Fibroblast of upper back skin (primary cell): ENCODE measurements around the gene GNG7.
A peak's percentile ranks its signal among the peaks of the same experiment; 100 is the strongest.
"Not testable (repeated sequence)": the region's sequence is repeated elsewhere in the genome, so short reads cannot be mapped to it uniquely, and the experiment has no call there.

Source experiments
- DNase-seq: peaks from one replicate; pipeline ENCODE4 v3.0.0-alpha.2; 2013

Gene GNG7

DNA sequence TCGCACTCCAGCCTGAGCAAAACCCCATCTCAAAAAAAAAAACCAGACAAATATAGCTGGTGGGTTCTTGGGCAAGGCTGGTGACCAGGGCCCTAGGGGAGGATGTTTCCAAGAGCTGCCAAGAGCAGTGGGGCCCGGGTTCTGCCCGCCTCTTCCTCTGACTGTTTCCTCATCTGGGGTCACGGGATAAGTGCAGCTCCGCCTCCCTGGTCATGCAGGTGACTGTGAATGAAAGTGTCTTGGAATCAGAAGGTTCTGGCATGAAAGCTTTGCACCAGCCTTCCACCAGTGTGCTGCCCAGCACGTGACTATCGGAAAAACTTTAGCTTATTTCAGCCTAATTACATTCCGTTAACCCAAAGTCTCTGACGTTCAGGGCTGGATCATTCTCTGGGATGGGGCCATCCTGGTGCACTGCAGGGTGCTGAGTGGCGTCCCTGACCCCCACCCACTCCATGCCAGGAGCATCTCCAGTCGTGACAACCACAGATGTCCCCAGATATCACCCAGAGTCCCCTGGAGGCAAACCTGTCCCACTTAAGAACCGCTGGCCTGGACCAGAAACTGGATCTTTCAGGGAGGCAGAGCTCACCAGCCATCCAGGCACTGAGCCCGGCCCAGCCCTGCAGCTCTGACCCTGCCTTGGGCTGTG lies 85.6 kb downstream of the GNG7 start:
- DNase-seq = no peak

DNA sequence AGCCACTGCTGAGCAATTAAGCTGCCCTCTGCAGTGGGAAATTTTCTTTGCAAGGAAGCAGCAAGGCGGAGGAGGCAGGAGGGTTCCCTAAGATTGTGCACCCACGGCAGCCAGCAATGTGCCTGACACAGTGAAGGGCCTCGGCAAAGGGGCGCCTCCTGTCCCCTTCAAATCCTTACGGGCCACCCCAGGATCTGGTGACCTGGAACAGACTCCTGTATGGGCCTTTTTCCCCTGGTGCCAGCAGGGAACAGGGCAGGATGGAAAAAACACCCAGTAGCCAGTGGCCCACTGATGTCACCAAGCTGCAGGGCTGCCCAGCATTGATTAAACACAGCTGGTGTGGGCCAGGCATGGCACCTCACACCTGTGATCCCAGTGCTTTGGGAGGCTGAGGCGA lies 86.7 kb downstream of the GNG7 start:
- no peak for DNase-seq

DNA sequence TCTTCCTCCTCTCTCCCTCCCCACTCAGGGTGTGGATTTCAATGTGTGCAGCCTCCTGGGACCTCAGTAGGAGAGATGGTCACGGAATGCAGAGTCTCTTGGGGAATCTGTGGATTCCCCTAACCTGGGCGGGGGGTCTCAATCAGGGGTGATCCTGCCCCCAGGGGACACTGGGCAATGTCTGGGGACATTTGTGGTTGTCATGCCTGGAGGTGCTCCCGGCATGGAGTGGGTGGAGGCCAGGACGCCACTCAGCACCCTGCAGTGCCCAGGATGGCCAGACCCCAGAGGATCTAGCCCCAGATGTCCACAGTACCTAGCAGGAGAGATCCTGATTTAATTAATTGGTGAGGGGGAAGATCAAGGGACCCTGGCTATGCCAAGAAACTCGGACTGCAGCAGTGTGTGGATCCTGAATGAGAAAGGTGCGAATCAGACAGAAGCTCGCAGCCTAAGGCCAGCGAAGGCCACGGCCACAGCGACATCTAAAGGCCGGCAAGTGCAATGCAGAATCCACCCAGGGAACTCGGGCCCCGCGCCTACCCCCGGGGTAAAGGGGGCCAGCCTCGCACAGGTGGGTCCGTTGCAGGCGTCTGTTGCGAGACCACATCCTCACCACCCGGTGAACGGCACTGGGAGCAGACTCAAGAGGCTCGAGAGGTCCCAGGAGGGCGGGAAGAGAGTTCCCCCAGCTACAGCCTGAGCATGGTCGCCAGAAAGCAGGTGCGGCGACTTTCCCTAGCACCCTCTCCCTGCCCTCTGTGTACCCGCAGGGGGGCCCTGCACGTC lies 88.8 kb downstream of the GNG7 start:
- DNase-seq = peak; percentile 43

DNA sequence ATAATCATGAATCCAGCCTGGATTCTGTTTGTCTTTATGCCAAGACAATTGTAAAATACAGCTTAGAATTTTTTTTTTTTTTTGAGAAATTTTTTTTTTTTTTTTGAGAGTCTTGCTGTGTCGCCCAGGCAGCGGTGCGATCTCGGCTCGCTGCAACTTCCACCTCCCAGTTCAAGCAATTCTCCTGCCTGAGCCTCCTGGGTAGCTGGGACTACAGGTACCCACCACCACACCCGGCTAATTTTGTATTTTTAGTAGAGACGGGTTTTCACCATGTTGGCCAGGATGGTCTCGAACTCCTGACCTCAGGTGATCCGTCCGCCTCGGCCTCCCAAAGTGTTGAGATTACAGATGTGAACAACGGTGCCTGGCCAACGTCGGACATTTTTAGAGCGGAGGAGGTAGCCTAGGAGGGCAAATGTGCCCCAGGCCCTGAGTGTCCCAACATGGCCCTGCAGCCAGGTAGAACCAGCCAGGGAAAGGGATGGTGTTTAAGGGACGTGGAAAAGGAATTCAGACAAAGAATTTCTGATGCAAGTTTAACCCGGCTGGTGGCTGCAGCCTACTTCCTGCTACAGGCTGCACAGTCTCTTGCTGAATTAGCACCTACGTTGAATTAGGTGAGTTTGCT lies 89.8 kb downstream of the GNG7 start:
- no peak for DNase-seq

DNA sequence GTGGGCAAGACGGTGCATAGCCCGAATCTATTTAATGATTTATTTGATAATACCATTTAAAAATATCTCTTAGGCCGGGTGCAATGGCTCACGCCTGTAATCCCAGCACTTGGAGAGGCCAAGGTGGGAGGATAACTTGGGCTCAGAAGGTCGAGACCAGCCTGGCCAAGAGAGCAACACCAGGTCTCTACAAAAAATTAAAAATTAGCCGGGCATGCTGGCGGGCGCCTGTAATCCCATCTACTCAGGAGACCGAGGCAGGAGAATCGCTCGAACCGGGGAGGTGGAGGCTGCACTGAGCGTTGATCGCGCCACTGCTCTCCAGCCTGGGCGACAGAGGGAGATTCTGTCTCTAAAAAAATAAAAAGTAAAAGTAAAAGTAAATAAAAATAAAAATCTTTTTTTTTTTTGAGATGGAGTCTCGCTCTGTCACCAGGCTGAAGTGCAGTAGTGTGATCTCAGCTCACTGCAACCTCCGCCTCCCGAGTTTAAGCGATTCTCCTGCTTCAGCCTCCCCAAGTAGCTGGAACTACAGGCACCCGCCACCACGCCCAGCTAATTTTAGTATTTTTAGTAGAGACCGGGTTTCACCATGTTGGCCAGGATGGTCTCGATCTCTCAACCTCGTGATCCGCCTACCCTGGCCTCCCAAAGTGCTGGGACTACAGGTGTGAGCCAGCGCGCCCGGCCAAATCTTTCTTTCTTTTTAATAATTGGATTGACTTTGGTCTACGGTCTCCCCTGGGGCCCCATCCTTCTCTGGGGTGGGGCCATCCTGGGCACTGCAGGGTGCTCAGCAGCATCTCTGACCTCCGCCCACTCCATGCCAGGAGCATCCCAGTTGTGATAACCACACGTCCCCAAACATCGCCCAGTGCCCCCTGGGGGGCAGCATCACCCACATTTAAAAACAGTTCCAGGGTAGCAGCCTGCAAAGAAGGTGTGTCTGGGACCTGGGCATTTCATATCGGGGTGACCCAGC lies 90.7 kb downstream of the GNG7 start:
- no peak for DNase-seq

- DNase-seq = peak; percentile 98
These were observed 91.6 kb downstream of the GNG7 start for GRCh38 chr19:2610637-2611482.

DNA sequence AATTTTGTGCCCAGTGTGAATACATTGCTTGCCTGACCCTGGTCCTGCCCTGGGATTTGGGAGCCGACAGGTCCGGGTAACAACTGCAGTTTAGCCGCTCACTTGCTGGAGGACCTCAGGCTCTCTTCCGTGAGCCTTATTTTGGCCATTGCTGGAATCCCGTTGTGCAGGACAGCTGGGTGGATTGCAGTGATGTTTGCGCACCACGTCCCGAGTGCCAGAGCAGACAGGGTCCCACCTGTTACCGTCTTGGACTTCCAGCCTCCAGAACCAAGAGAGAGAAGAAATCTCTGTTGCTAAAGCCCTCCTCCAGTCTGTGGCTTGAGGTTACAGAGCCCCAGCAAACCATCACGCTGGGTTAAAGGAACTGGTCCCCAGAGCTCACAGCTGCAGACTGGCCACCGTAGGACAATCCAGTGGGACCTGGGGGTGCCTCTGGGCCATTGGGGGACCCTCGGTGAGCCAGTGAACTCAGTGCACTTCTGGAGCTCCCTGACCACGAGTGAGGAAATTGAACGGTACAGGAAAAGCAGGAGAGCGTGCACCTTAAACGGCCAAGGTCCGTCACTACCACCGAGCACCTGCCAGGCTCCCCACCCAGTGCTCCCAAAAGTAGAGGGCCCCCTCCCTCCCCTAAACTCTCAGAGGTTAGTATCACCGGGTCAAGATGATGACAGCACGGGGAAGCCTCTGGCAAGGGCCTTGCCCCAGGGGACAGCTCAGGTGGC lies 92.9 kb downstream of the GNG7 start:
- no peak for DNase-seq

- DNase-seq = not testable (repeated sequence)
These were observed 93.5 kb downstream of the GNG7 start for GRCh38 chr19:2609034-2609388.

DNA sequence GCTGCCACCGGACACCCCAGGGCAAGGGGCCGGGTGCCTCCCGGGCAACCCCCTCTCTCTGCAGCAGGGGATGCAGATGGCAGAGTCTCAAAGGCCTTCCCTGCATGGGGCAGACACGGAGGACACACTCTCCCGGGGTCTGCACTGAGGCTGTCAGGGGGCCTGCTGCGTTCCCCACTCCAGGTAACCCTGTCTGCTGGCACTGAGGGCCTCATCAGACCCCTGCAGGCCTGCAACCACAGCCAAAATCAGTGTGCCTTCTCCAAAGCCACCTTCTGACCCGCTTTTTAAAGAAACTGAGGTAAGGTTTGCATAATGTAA lies 93.9 kb downstream of the GNG7 start:
- DNase-seq = no peak

DNA sequence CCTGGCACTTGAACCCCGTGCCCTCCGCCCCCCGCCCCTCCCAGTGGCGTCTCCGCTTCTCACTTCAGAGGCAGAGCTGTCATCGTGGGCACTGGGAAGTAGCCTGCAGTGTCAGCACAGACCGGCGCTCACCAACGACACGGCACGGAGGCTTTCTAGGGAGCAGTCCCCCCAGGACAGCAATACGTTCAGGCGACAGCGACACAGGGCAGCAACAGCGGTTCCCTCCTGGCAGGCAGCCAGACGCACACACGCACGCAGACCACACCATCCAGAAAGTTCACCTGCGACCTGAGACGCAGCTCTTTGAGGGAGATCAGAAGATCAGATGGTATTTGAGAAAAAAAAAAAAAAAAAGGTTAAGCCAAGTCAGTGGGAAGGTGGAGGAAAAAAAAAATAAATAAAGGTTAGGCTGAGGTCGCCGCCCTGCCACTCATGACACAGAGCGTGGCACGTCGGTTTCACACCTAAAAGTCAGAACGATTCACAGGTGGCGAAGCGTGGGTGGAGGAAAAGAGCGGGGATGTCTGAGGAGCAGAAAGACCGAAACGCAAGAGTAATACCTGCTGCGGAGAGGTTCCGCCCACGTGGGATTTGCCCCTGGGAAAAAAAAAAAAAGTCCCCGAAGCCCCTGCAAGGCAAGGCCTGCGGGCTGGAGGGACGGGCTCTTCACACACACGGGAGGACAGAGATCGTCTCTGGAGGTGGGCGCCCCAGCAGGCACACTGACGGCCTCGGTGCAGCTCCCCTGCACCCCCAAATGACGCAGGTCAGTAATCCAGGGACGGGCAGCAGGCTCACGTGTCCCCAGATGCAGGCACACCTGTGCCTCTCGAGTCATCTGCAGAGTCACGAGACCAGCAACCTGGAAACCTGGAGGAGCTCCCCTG lies 94.5 kb downstream of the GNG7 start:
- DNase-seq = no peak

GRCh38 chr19:2606774-2607173 lies 95.7 kb downstream of the GNG7 start:
- DNase-seq = not testable (repeated sequence)

GRCh38 chr19:2605889-2606288 lies 96.6 kb downstream of the GNG7 start:
- DNase-seq = not testable (repeated sequence)

DNA sequence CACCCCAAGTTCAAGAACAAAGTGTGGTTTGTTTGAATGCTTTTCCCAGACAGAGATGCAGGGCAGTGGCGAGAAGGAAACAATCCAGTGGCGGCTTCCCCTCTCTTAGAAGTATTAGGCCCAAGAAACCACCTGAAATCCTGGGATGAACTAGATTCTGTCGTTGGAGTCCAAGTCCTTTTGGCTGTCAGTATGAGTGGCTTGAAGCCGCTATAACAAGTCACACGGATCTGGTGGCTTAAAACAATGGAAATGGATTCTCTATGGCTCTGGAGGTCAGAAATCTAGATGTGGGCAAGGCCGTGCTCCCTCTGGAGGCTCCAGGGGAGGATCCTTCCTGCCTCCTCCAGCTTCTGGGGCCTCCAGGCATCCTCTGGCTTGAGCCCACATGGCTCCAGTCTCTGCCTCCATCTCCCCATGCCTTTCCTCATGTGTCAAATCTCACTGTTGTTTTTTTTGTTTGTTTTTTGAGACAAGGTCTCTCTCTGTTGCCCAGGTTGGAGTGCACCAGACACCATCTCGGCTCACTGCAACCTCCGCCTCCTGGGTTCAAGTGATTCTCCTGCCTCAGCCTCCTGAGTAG lies 97.7 kb downstream of the GNG7 start:
- no peak for DNase-seq

DNA sequence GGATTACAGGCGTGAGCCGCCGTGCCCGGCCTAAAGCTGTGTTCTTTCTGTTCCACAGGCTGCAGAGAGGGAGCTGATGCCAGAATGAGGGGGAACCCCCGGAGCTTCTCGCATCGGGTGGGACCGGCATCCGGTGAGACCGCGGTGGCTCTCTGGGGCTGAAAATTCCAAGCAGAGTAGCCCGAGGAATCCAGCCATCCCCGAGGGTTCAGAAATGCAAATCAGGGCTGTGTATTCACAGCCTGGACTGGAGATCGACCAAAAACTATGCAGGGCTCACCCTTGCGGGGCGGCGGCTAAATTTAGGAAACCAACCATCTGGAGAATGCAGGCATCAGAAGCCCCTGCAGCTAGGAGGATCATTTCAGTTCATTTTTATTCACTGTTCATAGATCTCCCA lies 99.2 kb downstream of the GNG7 start:
- peak; percentile 95 for DNase-seq

- DNase-seq = peak; percentile 99
These were observed 99.9 kb downstream of the GNG7 start for GRCh38 chr19:2602391-2603181.

DNA sequence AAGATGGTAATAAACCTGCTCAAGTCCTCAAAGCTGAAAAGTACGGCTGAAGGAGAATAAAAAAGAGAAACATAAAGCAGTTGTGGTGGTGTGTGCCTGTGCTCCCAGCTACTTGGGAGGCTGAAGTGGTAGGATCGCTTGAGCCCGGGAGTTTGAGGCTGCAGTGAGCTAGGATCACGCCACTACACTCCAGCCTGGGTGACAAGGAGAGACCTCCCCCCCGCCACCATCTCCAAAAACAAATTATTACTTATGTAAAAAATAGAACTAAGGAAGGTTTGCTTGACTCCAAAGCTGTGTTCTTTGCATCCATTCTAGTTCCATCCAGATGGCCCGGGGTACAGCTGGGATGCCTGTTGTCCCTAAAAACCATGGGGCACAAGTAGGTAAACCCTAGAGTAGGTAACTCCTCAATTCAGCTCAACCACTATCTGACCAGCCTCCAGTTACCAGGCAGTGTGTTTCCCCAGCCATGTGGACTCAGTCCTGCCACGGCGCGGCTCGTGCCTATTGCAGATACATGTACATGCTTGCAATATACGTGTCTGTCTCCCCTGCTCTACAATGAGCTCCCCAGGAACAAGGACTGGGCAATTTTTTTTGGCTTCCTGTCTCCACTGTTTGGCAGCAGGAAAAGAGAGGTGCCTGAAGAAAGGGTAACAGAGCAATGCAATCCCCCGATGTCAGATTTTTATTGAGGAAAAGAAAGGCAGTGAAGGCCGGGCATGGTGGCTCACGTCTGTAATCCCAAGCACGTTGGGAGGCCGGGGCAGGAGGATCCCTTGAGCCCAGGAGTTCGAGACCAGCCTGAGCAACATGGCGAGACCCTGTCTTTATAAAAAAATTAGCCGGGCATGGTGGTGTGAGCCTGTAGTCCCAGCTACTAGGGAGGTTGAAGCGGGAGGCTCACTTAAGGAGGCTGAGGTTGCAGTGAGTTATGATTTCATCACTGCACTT lies 101.3 kb downstream of the GNG7 start:
- no peak for DNase-seq

GRCh38 chr19:2594319-2594718 lies 108.2 kb downstream of the GNG7 start:
- DNase-seq = no peak

- DNase-seq = no peak
These were observed 109.7 kb downstream of the GNG7 start for GRCh38 chr19:2592824-2593223.
